GM18520 (cell line): ENCODE measurements around the gene KCND3.

Experiments used
- ATAC-seq: cut with Tn5 transposase; IDR thresholded peaks from one replicate; pipeline ENCODE4 v1.9.1; 2021; ENCODE audit not compliant: unreplicated experiment

Gene KCND3

GRCh38 chr1:111851552-111851951 is 137.9 kb downstream of the KCND3 start:
- ATAC-seq: no peak

GRCh38 chr1:111850109-111850508 is 139.4 kb downstream of the KCND3 start:
- no peak for ATAC-seq

- ATAC-seq: no peak
Measured at GRCh38 chr1:111848852-111849545, 140.5 kb downstream of the KCND3 start.

GRCh38 chr1:111847466-111847865 is 142.0 kb downstream of the KCND3 start:
- ATAC-seq: no peak

GRCh38 chr1:111846842-111847241 is 142.6 kb downstream of the KCND3 start:
- ATAC-seq: no peak

- ATAC-seq: no peak
Measured at GRCh38 chr1:111843177-111843576, 146.3 kb downstream of the KCND3 start.

GRCh38 chr1:111842411-111842810 is 147.1 kb downstream of the KCND3 start:
- no peak for ATAC-seq

GRCh38 chr1:111841746-111842145 is 147.7 kb downstream of the KCND3 start:
- no peak for ATAC-seq

- ATAC-seq: no peak
Measured at GRCh38 chr1:111841189-111841588, 148.3 kb downstream of the KCND3 start.

GRCh38 chr1:111837393-111837792 is 152.1 kb downstream of the KCND3 start:
- ATAC-seq: no peak

- ATAC-seq: no peak
Measured at GRCh38 chr1:111836111-111836510, 153.4 kb downstream of the KCND3 start.

- no peak for ATAC-seq
Measured at GRCh38 chr1:111835514-111835913, 154.0 kb downstream of the KCND3 start.

- ATAC-seq: no peak
Measured at GRCh38 chr1:111834956-111835355, 154.5 kb downstream of the KCND3 start.

- no peak for ATAC-seq
Measured at GRCh38 chr1:111833334-111833733, 156.1 kb downstream of the KCND3 start.

GRCh38 chr1:111832521-111833155 is 156.8 kb downstream of the KCND3 start:
- no peak for ATAC-seq

- no peak for ATAC-seq
Measured at GRCh38 chr1:111831153-111831552, 158.3 kb downstream of the KCND3 start.

GRCh38 chr1:111827946-111828345 is 161.5 kb downstream of the KCND3 start:
- ATAC-seq: no peak

- no peak for ATAC-seq
Measured at GRCh38 chr1:111826278-111826677, 163.2 kb downstream of the KCND3 start.

GRCh38 chr1:111825217-111825616 is 164.3 kb downstream of the KCND3 start:
- no peak for ATAC-seq

- ATAC-seq: no peak
Measured at GRCh38 chr1:111822138-111822537, 167.3 kb downstream of the KCND3 start.

- no peak for ATAC-seq
Measured at GRCh38 chr1:111821121-111821745, 168.2 kb downstream of the KCND3 start.

- ATAC-seq: no peak
Measured at GRCh38 chr1:111819566-111820263, 169.8 kb downstream of the KCND3 start.
